KG1 (cell line): ENCODE measurements around the gene EYA4.
"Not testable (repeated sequence)": the region's sequence is repeated elsewhere in the genome, so short reads cannot be mapped to it uniquely, and the experiment has no call there.

Experiments
- DNase-seq: peaks from one replicate; lab custom pipeline; 2025; lab: John Stamatoyannopoulos, UW

The EYA4 gene

GRCh38 chr6:133350928-133351327 lies 109.8 kb downstream of the EYA4 start:
- no peak for DNase-seq

GRCh38 chr6:133352046-133352445 lies 110.9 kb downstream of the EYA4 start:
- DNase-seq = no peak

- DNase-seq = no peak
Measured at GRCh38 chr6:133353061-133353460, 111.9 kb downstream of the EYA4 start.

GRCh38 chr6:133355922-133356321 lies 114.8 kb downstream of the EYA4 start:
- DNase-seq = no peak

- DNase-seq = no peak
Measured at GRCh38 chr6:133358574-133359150, 117.5 kb downstream of the EYA4 start.

GRCh38 chr6:133359256-133359655 lies 118.1 kb downstream of the EYA4 start:
- no peak for DNase-seq

- DNase-seq = no peak
Measured at GRCh38 chr6:133359760-133360159, 118.6 kb downstream of the EYA4 start.

GRCh38 chr6:133360194-133360593 lies 119.0 kb downstream of the EYA4 start:
- no peak for DNase-seq

- no peak for DNase-seq
Measured at GRCh38 chr6:133362813-133363212, 121.7 kb downstream of the EYA4 start.

GRCh38 chr6:133368664-133369063 lies 127.5 kb downstream of the EYA4 start:
- DNase-seq = no peak

GRCh38 chr6:133369773-133370272 lies 128.7 kb downstream of the EYA4 start:
- DNase-seq = no peak

- DNase-seq = no peak
Measured at GRCh38 chr6:133376743-133377142, 135.6 kb downstream of the EYA4 start.

- no peak for DNase-seq
Measured at GRCh38 chr6:133377219-133377618, 136.1 kb downstream of the EYA4 start.

- no peak for DNase-seq
Measured at GRCh38 chr6:133380047-133380446, 138.9 kb downstream of the EYA4 start.

GRCh38 chr6:133380723-133381122 lies 139.6 kb downstream of the EYA4 start:
- no peak for DNase-seq

GRCh38 chr6:133388731-133389130 lies 147.6 kb downstream of the EYA4 start:
- no peak for DNase-seq

- DNase-seq = no peak
Measured at GRCh38 chr6:133390168-133390567, 149.0 kb downstream of the EYA4 start.

GRCh38 chr6:133392015-133392414 lies 150.9 kb downstream of the EYA4 start:
- no peak for DNase-seq

- no peak for DNase-seq
Measured at GRCh38 chr6:133392641-133393040, 151.5 kb downstream of the EYA4 start.

- DNase-seq = no peak
Measured at GRCh38 chr6:133393891-133394290, 152.7 kb downstream of the EYA4 start.

- no peak for DNase-seq
Measured at GRCh38 chr6:133394630-133395029, 153.5 kb downstream of the EYA4 start.

GRCh38 chr6:133396233-133396983 lies 155.3 kb downstream of the EYA4 start:
- no peak for DNase-seq

GRCh38 chr6:133396984-133397348 lies 155.8 kb downstream of the EYA4 start:
- no peak for DNase-seq

GRCh38 chr6:133397601-133398000 lies 156.4 kb downstream of the EYA4 start:
- DNase-seq = not testable (repeated sequence)
